Parathyroid adenoma (tissue), 2 donors: Measurements from ENCODE around the gene ALPP.

Experiments
- H2AFZ ChIP-seq: fragments of 300-600 bp; sonication (generic); one replicate; pipeline ENCODE4 v1.7.0; 2017; ENCODE audit warnings: antibody characterized with exemption, mild to moderate bottlenecking
- H3K27ac ChIP-seq: fragments of 300-600 bp; sonication (generic); one replicate; pipeline ENCODE4 v1.7.0; 2017
- H3K27me3 ChIP-seq: fragments of 300-600 bp; sonication (generic); one replicate; pipeline ENCODE4 v1.7.0; 2017; ENCODE audit warnings: low read length; ENCODE audit not compliant: control insufficient read depth, insufficient read depth
- H3K36me3 ChIP-seq: fragments of 300-600 bp; sonication (generic); one replicate; pipeline ENCODE4 v1.7.0; 2017; ENCODE audit warnings: low read length; ENCODE audit not compliant: control insufficient read depth, insufficient read depth
- H3K4me1 ChIP-seq: fragments of 300-600 bp; sonication (generic); one replicate; pipeline ENCODE4 v1.7.0; 2017; ENCODE audit warnings: control low read depth
- H3K4me2 ChIP-seq: fragments of 300-600 bp; sonication (generic); one replicate; pipeline ENCODE4 v1.7.0; 2017; ENCODE audit warnings: low read length
- H3K4me3 ChIP-seq: fragments of 300-600 bp; sonication (generic); one replicate; pipeline ENCODE4 v1.7.0; 2017; ENCODE audit warnings: low read depth, low read length
- H3K79me2 ChIP-seq: fragments of 300-600 bp; sonication (generic); one replicate; pipeline ENCODE4 v1.7.0; 2017; ENCODE audit warnings: control low read depth
- H3K9ac ChIP-seq: fragments of 300-600 bp; sonication (generic); one replicate; pipeline ENCODE4 v1.7.0; 2017; ENCODE audit warnings: mild to moderate bottlenecking
- H3K9me3 ChIP-seq: fragments of 300-600 bp; sonication (generic); one replicate; pipeline ENCODE4 v1.7.0; 2017; ENCODE audit warnings: low read length; ENCODE audit not compliant: control insufficient read depth
- TF ChIP-seq, protein P1 (sequence below): fragments of 300-600 bp; sonication (generic); IDR thresholded peaks from one replicate; pipeline ENCODE4 v1.7.0; 2017; ENCODE audit warnings: antibody characterized with exemption, mild to moderate bottlenecking
- donor health status: primary hyperparathyroidism.

The ALPP gene

DNA sequence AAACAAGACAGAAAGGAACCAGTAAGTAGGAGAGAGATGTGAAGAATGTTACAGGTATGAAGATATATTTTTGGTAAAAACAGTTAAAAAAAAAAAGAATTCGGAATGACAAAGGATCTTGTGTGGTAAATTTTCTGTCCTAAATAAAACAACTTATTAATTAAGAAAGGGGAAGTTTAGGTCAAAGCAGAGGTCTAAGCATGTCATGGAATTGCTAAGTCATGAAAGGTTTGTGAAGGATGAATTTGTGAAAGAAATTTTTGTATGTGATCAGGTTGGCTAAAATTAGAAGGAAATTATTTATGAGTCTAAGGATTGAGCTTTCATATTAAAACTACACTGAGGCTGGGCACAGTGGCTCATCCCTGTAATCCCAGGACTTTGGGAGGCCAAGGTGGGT, 17.0 kb downstream of the ALPP start:
- no peaks in the 10 kb centered on the region for H3K4me1 ChIP-seq
- H3K9ac ChIP-seq = no peak overlapping the region
- H2AFZ ChIP-seq = no peak overlapping the region
- no peak overlapping the region for H3K27ac ChIP-seq
- no peak overlapping the region for H3K4me2 ChIP-seq
- H3K27me3 ChIP-seq = no peaks in the 10 kb centered on the region
- no peaks in the 10 kb centered on the region for H3K36me3 ChIP-seq
- H3K4me3 ChIP-seq = no peak overlapping the region
- no peaks in the 10 kb centered on the region for H3K9me3 ChIP-seq
- H3K79me2 ChIP-seq = no peaks in the 10 kb centered on the region
- TF ChIP-seq, protein P1, sequence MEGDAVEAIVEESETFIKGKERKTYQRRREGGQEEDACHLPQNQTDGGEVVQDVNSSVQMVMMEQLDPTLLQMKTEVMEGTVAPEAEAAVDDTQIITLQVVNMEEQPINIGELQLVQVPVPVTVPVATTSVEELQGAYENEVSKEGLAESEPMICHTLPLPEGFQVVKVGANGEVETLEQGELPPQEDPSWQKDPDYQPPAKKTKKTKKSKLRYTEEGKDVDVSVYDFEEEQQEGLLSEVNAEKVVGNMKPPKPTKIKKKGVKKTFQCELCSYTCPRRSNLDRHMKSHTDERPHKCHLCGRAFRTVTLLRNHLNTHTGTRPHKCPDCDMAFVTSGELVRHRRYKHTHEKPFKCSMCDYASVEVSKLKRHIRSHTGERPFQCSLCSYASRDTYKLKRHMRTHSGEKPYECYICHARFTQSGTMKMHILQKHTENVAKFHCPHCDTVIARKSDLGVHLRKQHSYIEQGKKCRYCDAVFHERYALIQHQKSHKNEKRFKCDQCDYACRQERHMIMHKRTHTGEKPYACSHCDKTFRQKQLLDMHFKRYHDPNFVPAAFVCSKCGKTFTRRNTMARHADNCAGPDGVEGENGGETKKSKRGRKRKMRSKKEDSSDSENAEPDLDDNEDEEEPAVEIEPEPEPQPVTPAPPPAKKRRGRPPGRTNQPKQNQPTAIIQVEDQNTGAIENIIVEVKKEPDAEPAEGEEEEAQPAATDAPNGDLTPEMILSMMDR = no peak

DNA sequence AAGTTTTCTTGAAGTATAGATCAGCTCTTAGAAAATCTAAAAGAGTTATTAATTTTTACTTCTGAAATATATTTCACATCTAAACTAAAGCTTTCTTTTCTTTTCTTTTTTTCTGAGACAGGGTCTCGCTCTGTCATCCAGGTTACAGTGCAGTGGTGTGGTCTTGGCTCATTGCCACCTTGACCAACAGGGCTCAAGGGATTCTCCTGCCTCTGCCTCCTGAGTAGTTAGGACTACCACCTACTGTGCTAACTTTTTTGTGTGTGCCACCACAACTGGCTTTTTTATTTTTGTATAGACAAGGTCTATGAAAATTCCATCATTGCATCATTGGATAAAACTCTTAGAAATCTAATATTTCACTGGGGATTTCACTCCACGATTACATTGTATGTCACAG, 18.1 kb downstream of the ALPP start:
- TF ChIP-seq, protein P1 = no peak
- Histone ChIP-seq H3K9me3 (no peaks in the 10 kb centered on the region), H3K27ac (no peak overlapping the region), H2AFZ (no peak overlapping the region), H3K4me2 (no peak overlapping the region), H3K9ac (no peak overlapping the region), H3K27me3 (no peaks in the 10 kb centered on the region), H3K79me2 (no peaks in the 10 kb centered on the region), H3K36me3 (no peaks in the 10 kb centered on the region), H3K4me3 (no peak overlapping the region), H3K4me1 (no peaks in the 10 kb centered on the region)

DNA sequence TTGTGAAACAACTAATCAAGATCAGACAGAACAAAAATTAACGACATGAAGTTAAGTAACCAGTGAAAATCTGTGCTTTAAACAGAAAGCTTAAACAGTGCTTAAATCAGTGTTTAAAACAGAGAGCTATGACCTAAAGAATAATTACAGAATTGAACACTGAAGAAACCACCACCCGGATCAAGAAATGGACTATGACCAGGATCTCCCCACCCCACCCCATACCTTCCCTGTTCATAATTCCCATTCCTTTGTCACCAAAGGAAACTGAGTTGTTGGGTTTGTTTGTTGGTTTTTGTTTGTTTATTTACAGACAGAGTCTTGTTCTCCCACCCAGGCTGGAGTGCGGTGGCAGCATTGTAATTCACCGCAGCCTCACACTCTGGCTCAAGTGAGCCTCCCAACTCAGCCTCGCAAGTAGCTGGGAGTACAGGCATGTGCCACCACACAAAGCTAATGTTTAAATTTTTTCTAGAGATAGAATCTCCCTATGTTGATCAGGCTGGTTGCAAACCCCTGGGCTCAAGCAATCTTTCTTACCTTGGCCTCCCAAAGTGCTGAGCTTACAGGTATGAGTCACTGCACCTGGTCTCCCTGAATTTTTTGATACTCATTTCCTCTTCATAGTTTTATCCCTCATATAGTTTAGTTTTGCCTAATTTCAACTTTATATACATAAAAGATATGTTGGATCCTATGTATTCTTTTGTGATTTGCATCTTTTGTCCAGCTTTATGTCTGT, 19.9 kb downstream of the ALPP start:
- Histone ChIP-seq H3K4me2 (no peak overlapping the region), H3K4me1 (no peaks in the 10 kb centered on the region), H3K79me2 (no peaks in the 10 kb centered on the region), H3K9me3 (no peaks in the 10 kb centered on the region), H3K27ac (no peak overlapping the region), H3K27me3 (no peaks in the 10 kb centered on the region), H3K9ac (no peak overlapping the region), H2AFZ (no peak overlapping the region), H3K4me3 (no peak overlapping the region), H3K36me3 (no peaks in the 10 kb centered on the region)
- TF ChIP-seq, protein P1 = no peak

DNA sequence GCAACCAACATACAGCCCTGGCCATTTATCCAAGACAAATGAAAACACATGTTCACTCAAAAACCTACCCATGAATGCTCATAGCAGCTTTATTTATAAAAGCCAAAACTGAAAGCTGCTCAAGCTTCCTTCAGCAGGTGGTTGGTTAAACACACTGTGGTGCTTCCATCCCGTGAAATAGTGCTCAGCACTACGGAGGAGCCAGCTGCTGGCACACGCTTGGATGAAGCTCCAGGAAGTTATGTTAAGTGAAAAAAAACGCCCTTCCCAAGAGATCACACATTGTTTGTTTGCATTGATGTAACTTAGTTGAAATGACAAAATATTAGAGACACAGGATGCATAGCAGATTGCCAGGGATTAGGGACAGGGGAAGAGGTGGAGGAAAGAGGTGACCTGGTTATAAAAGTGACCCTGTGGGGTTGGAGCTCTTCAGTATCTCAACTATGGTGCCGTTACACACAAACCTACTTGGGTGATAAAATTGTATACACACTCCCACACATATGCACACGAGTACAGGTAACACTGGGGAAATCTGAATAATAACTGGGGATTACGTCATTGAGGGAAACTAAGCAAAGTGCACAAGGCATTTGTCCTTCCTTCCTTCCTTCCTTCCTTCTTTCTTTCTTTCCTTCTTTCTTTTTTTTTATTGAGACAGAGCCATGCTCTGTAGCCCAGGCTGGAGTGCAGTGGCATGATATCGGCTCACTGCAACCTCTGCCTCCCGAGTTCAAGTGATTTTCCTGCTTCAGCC, 21.9 kb downstream of the ALPP start:
- no peaks in the 10 kb centered on the region for H3K4me1 ChIP-seq
- TF ChIP-seq, protein P1 = no peak
- no peaks in the 10 kb centered on the region for H3K36me3 ChIP-seq

More for the DNA sequence above, 21.9 kb downstream of the ALPP start:
- no peaks in the 10 kb centered on the region for H3K79me2 ChIP-seq
- no peak overlapping the region for H2AFZ ChIP-seq
- no peaks in the 10 kb centered on the region for H3K27me3 ChIP-seq
- no peak overlapping the region for H3K9ac ChIP-seq
- no peaks in the 10 kb centered on the region for H3K9me3 ChIP-seq
- no peak overlapping the region for H3K4me3 ChIP-seq
- no peak overlapping the region for H3K4me2 ChIP-seq
- H3K27ac ChIP-seq = no peak overlapping the region
